HG02884 (cell line): Measurements from ENCODE around the gene C2orf81.

Source experiments
- ATAC-seq: cut with Tn5 transposase; IDR thresholded peaks from one replicate; pipeline ENCODE4 v1.9.1; 2021; ENCODE audit warnings: mild to moderate bottlenecking, moderate library complexity; ENCODE audit not compliant: unreplicated experiment

Gene C2orf81

GRCh38 chr2:74391580-74392448, 29.6 kb downstream of the C2orf81 start:
- no peak for ATAC-seq

- ATAC-seq = no peak
Measured at GRCh38 chr2:74391209-74391579, 30.2 kb downstream of the C2orf81 start.

GRCh38 chr2:74390606-74391005, 30.8 kb downstream of the C2orf81 start:
- ATAC-seq = no peak

GRCh38 chr2:74387346-74387745, 34.1 kb downstream of the C2orf81 start:
- ATAC-seq = no peak

- ATAC-seq = no peak
Measured at GRCh38 chr2:74385396-74385795, 36.0 kb downstream of the C2orf81 start.

- ATAC-seq = no peak
Measured at GRCh38 chr2:74384051-74384450, 37.4 kb downstream of the C2orf81 start.

- no peak for ATAC-seq
Measured at GRCh38 chr2:74383254-74383653, 38.2 kb downstream of the C2orf81 start.

GRCh38 chr2:74381751-74382150, 39.7 kb downstream of the C2orf81 start:
- no peak for ATAC-seq

GRCh38 chr2:74379851-74380789, 41.3 kb downstream of the C2orf81 start, which contains the start of gene DCTN1:
Gene DCTN1 (minus strand): TSS chr2:74380311. CDS start chr2:74380037, 274 bp downstream.
- ATAC-seq = no peak

GRCh38 chr2:74378007-74378406, 43.4 kb downstream of the C2orf81 start:
- ATAC-seq = no peak

GRCh38 chr2:74375838-74376237, 45.6 kb downstream of the C2orf81 start:
- ATAC-seq = no peak

- no peak for ATAC-seq
Measured at GRCh38 chr2:74374509-74375205, 46.8 kb downstream of the C2orf81 start.

- ATAC-seq = no peak
Measured at GRCh38 chr2:74373985-74374384, 47.4 kb downstream of the C2orf81 start.

- ATAC-seq = no peak
Measured at GRCh38 chr2:74373221-74373676, 48.2 kb downstream of the C2orf81 start.

- ATAC-seq = no peak
Measured at GRCh38 chr2:74372674-74373073, 48.7 kb downstream of the C2orf81 start.

GRCh38 chr2:74371421-74371820, 50.0 kb downstream of the C2orf81 start:
- ATAC-seq = no peak

GRCh38 chr2:74369976-74370375, 51.4 kb downstream of the C2orf81 start:
- ATAC-seq = no peak

GRCh38 chr2:74368499-74368898, 52.9 kb downstream of the C2orf81 start:
- no peak for ATAC-seq

- ATAC-seq = no peak
Measured at GRCh38 chr2:74367789-74368188, 53.6 kb downstream of the C2orf81 start.

- no peak for ATAC-seq
Measured at GRCh38 chr2:74366036-74366435, 55.4 kb downstream of the C2orf81 start.
